Smooth muscle cell (in vitro differentiated cells): ENCODE measurements around the gene SOX10. TPM values are rescaled to one million over a fixed set of nuclear protein-coding genes. Genes with fewer than 3 reads are reported as not detected.
A peak's percentile ranks its signal among the peaks of the same experiment; 100 is the strongest.

ENCODE experiments used
- DNase-seq: peaks from one replicate; lab custom pipeline; 2025; ENCODE audit not compliant: unreplicated experiment; lab: John Stamatoyannopoulos, UW
- H2AFZ ChIP-seq: fragments of 200-600 bp; sonication (generic); 2 replicates; pipeline ENCODE4 v1.6.0; 2016; ENCODE audit warnings: antibody characterized with exemption, low read depth, mild to moderate bottlenecking
- H3F3A ChIP-seq: fragments of 200-600 bp; sonication (generic); 2 replicates; pipeline ENCODE4 v1.6.0; 2017; ENCODE audit warnings: antibody characterized with exemption, low read depth
- H3K27ac ChIP-seq: fragments of 200-600 bp; sonication (generic); 2 replicates; pipeline ENCODE4 v1.5.1; 2016; ENCODE audit warnings: low read depth, mild to moderate bottlenecking
- H3K27me3 ChIP-seq: fragments of 200-600 bp; sonication (generic); 2 replicates; pipeline ENCODE4 v1.6.1; 2016; ENCODE audit warnings: low read depth, mild to moderate bottlenecking
- H3K36me3 ChIP-seq: fragments of 200-600 bp; sonication (generic); 2 replicates; pipeline ENCODE4 v1.5.1; 2016; ENCODE audit warnings: low read depth
- H3K4me1 ChIP-seq: fragments of 200-600 bp; sonication (generic); 2 replicates; pipeline ENCODE4 v1.5.1; 2016; ENCODE audit warnings: low read depth
- H3K4me2 ChIP-seq: fragments of 200-600 bp; sonication (generic); 2 replicates; pipeline ENCODE4 v1.6.0; 2016; ENCODE audit warnings: mild to moderate bottlenecking
- H3K4me3 ChIP-seq: fragments of 200-600 bp; sonication (generic); 2 replicates; pipeline ENCODE4 v1.5.1; 2016; ENCODE audit warnings: mild to moderate bottlenecking
- H3K79me2 ChIP-seq: fragments of 200-600 bp; sonication (generic); 2 replicates; pipeline ENCODE4 v1.6.0; 2016; ENCODE audit warnings: low read depth, mild to moderate bottlenecking
- H3K9ac ChIP-seq: fragments of 200-600 bp; sonication (generic); 2 replicates; pipeline ENCODE4 v1.6.0; 2016; ENCODE audit warnings: low read depth
- H3K9me3 ChIP-seq: fragments of 200-600 bp; sonication (generic); replicated peaks from 2 replicates; pipeline ENCODE4 v1.5.1; 2016; ENCODE audit warnings: low read depth
- H4K20me1 ChIP-seq: fragments of 200-600 bp; sonication (generic); 2 replicates; pipeline ENCODE4 v1.6.0; 2016; ENCODE audit warnings: low read depth
- WGBS: methylation state at CpG from one replicate; pipeline ENCODE4 v1.1.7; 2016; ENCODE audit warnings: low lambda C conversion rate; 5-methylcytosine and 5-hydroxymethylcytosine counted together
- polyA plus RNA-seq: library from polyadenylated mRNA; unstranded; fragments of >200 nt; fragmentation: Nextera tagmentation; extraction: Ambion mirVana; gene quantifications from 2 replicates; pipeline ENCODE4 v1.2.1, GENCODE V29; 2016
- total RNA-seq: library from RNA; depleted of rRNA; stranded (reverse); fragments of >200 nt; gene quantifications from 2 replicates; pipeline ENCODE4 v1.2.3, GENCODE V29; 2014
- TF ChIP-seq, protein P1 (sequence below): fragments of 200-600 bp; sonication (generic); IDR thresholded peaks from 2 replicates; pipeline ENCODE4 v1.5.1; 2017; ENCODE audit warnings: borderline replicate concordance, mild to moderate bottlenecking, antibody characterized with exemption; ENCODE audit not compliant: insufficient read depth, poor library complexity, severe bottlenecking

The SOX10 gene
- not detected in 2 replicates for total RNA-seq
- not detected in 2 replicates for polyA plus RNA-seq

GRCh38 chr22:37983860-37984791 lies at the start of gene SOX10:
TSS of gene SOX10 (minus strand) at chr22:37984555. CDS start at chr22:37983784, 771 bp downstream.
- Histone ChIP-seq H3K9me3 (no peaks in the 10 kb centered on the region), H3F3A (no peaks in the 10 kb centered on the region), H2AFZ (no peak within 1 kb of the TSS), H4K20me1 (peaks cover 34% of the 10 kb centered on the region), H3K4me1 (peaks cover 9% of the 10 kb centered on the region), H3K79me2 (no peaks in the 10 kb centered on the region), H3K27me3 (peaks cover 43% of the 10 kb centered on the region), H3K27ac (no peak within 1 kb of the TSS), H3K4me3 (no peak within 1 kb of the TSS), H3K36me3 (no peaks in the 10 kb centered on the region), H3K4me2 (peak within 1 kb of the TSS; percentile 18), H3K9ac (no peak within 1 kb of the TSS)
- 17% methylated on average over 34 of the region's 42 CpGs for WGBS
- TF ChIP-seq, protein P1, sequence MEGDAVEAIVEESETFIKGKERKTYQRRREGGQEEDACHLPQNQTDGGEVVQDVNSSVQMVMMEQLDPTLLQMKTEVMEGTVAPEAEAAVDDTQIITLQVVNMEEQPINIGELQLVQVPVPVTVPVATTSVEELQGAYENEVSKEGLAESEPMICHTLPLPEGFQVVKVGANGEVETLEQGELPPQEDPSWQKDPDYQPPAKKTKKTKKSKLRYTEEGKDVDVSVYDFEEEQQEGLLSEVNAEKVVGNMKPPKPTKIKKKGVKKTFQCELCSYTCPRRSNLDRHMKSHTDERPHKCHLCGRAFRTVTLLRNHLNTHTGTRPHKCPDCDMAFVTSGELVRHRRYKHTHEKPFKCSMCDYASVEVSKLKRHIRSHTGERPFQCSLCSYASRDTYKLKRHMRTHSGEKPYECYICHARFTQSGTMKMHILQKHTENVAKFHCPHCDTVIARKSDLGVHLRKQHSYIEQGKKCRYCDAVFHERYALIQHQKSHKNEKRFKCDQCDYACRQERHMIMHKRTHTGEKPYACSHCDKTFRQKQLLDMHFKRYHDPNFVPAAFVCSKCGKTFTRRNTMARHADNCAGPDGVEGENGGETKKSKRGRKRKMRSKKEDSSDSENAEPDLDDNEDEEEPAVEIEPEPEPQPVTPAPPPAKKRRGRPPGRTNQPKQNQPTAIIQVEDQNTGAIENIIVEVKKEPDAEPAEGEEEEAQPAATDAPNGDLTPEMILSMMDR, result no peak
- no peak for DNase-seq

- no peak overlapping the region for H2AFZ ChIP-seq
- no peaks in the 10 kb centered on the region for H3K36me3 ChIP-seq
- H3K27me3 ChIP-seq, result no peaks in the 10 kb centered on the region
- no peaks in the 10 kb centered on the region for H3K79me2 ChIP-seq
- WGBS, result 87% methylated on average over 23 of the region's 27 CpGs
- no peak overlapping the region for H3K4me2 ChIP-seq
- H3K4me1 ChIP-seq, result peaks cover 31% of the 10 kb centered on the region
- no peaks in the 10 kb centered on the region for H4K20me1 ChIP-seq
- no peaks in the 10 kb centered on the region for H3F3A ChIP-seq
- TF ChIP-seq, protein P1, result no peak
- no peak overlapping the region for H3K9ac ChIP-seq
- no peak for DNase-seq
- no peak overlapping the region for H3K27ac ChIP-seq
- no peak overlapping the region for H3K4me3 ChIP-seq
- no peaks in the 10 kb centered on the region for H3K9me3 ChIP-seq
Measured at GRCh38 chr22:38033522-38034277, 49.3 kb upstream of the SOX10 start.

DNA sequence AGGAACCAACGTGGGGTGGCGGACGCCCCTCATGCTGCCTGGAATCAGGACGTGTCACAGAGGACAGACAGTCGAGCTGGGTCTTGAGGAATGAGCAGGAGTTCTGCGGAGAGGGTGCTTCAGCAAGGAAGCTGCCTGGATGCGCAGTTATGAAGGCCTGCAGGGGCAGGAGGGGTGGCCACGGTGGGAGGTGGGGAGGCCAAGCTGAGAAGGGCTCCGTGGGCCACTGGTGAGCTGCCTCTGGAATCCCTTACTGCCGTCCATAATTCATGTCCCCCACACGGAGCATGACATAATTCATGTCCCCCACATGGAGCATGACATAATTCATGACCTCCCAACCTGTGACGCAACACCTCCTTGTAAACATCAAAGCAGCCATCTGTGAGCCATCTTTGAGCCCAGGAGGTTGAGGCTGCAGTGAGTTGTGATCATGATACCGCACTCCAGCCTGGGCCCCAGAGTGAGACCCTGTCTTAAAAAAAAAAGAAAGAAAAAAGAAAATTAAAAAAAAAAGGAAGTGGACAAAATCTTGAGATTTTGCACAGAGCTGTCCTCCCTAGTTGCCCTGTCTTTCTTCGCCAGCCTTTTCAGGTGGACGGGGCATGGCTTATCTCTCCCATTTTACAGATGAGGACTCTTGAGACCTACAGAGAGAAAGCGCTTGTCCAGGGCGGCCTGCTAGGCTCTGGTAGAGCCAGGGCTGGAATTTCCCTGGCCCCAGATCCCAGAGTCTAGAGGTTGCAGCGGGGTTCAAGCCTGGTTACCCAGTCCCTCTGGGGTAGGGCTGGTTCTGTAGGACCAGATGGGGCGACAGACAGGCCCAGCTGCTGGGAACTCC lies 48.5 kb upstream of the SOX10 start:
- no peak overlapping the region for H2AFZ ChIP-seq
- TF ChIP-seq, protein P1, result no peak
- no peaks in the 10 kb centered on the region for H3K79me2 ChIP-seq
- DNase-seq, result no peak
- H3K27me3 ChIP-seq, result no peaks in the 10 kb centered on the region
- no peak overlapping the region for H3K4me2 ChIP-seq
- H3F3A ChIP-seq, result no peaks in the 10 kb centered on the region
- no peak overlapping the region for H3K4me3 ChIP-seq
- H3K4me1 ChIP-seq, result peaks cover 31% of the 10 kb centered on the region
- no peaks in the 10 kb centered on the region for H4K20me1 ChIP-seq
- H3K27ac ChIP-seq, result no peak overlapping the region
- WGBS, result 81% methylated on average over 19 of the region's 19 CpGs
- H3K9me3 ChIP-seq, result no peaks in the 10 kb centered on the region
- no peak overlapping the region for H3K9ac ChIP-seq
- no peaks in the 10 kb centered on the region for H3K36me3 ChIP-seq
